ENCODE data around the gene XKR7. TPM values are rescaled to one million over a fixed set of nuclear protein-coding genes. Genes with fewer than 3 reads are reported as not detected.

XKR7 gene
- total RNA-seq, 4 donors from 2014 or later: 0.10 TPM; not detected in 3

GRCh38 chr20:32019563-32020463, 51.9 kb downstream of the XKR7 start:
- no peak for TF ChIP-seq POLR2A (IDR thresholded peaks at IDR 0.05)
- TF ChIP-seq CTCF (IDR thresholded peaks at IDR 0.05): no peak
- DNase-seq: no peak
- no peak overlapping the region for H3K4me3 ChIP-seq (replicated peaks in 1 of 3)
- 39 to 47% methylated on average over 11 of the region's 11 CpGs for WGBS, 2 donors
- peaks cover 10% of the 10 kb centered on the region for H3K27me3 ChIP-seq
- H3K9me3 ChIP-seq: no peaks in the 10 kb centered on the region
- intact Hi-C loops (cut with DNase I): loop anchor here (10.0 kb wide), 1 partner anchor 165 kb away; no protein-coding TSS in a partner anchor
- no peaks in the 10 kb centered on the region for H3K36me3 ChIP-seq
- H3K27ac ChIP-seq: no peak overlapping the region
- peaks cover 0 to 16% of the 10 kb centered on the region in 2 donors for H3K4me1 ChIP-seq

GRCh38 chr20:32021091-32021490, 53.1 kb downstream of the XKR7 start:
- 71 to 76% methylated on average over 4 of the region's 4 CpGs for WGBS, 2 donors
- intact Hi-C loops (cut with DNase I): loop anchor here (10.0 kb wide), 1 partner anchor 166 kb away; no protein-coding TSS in a partner anchor
- no peaks in the 10 kb centered on the region for H3K36me3 ChIP-seq
- no peak overlapping the region for H3K27ac ChIP-seq
- peaks cover 0 to 16% of the 10 kb centered on the region in 2 donors for H3K4me1 ChIP-seq
- H3K27me3 ChIP-seq: peaks cover 10% of the 10 kb centered on the region
- no peak for DNase-seq
- H3K9me3 ChIP-seq: no peaks in the 10 kb centered on the region
- no peak for TF ChIP-seq POLR2A (IDR thresholded peaks at IDR 0.05)
- TF ChIP-seq CTCF (IDR thresholded peaks at IDR 0.05): no peak
- H3K4me3 ChIP-seq (replicated peaks in 1 of 3): no peak overlapping the region

GRCh38 chr20:32024683-32025295, 56.8 kb downstream of the XKR7 start:
- H3K4me1 ChIP-seq: peaks cover 0 to under 1% of the 10 kb centered on the region in 2 donors
- intact Hi-C loops (cut with DNase I): loop anchor here (10.0 kb wide), 1 partner anchor 170 kb away; no protein-coding TSS in a partner anchor
- H3K27me3 ChIP-seq: peaks cover 5% of the 10 kb centered on the region
- 88 to 94% methylated on average over 6 of the region's 6 CpGs for WGBS, 2 donors
- H3K9me3 ChIP-seq: no peaks in the 10 kb centered on the region
- no peak overlapping the region for H3K4me3 ChIP-seq (replicated peaks in 1 of 3)
- H3K27ac ChIP-seq: no peak overlapping the region
- TF ChIP-seq CTCF (IDR thresholded peaks at IDR 0.05): no peak
- H3K36me3 ChIP-seq: no peaks in the 10 kb centered on the region
- DNase-seq: no peak

- Histone ChIP-seq H3K36me3 (no peaks in the 10 kb centered on the region), H3K4me3 (replicated peaks in 1 of 3) (no peak overlapping the region), H3K27ac (no peak overlapping the region), H3K27me3 (no peaks in the 10 kb centered on the region), H3K4me1 (peaks cover 5% of the 10 kb centered on the region in 2 donors), H3K9me3 (no peaks in the 10 kb centered on the region)
- intact Hi-C loops (cut with DNase I): loop anchor here (10.0 kb wide), 1 partner anchor 173 kb away; no protein-coding TSS in a partner anchor
- 91 to 97% methylated on average over 3 of the region's 3 CpGs for WGBS, 2 donors
- DNase-seq: no peak
- TF ChIP-seq POLR2A (IDR thresholded peaks at IDR 0.05): no peak
- no peak for TF ChIP-seq CTCF (IDR thresholded peaks at IDR 0.05)
Measured at GRCh38 chr20:32027643-32028042, 59.7 kb downstream of the XKR7 start.
